Stimulated activated CD8-positive, alpha-beta memory T cell treated with anti-CD3 and anti-CD28 coated beads, Interleukin-15, amount 100 ng/mL, for 4 hours (primary cell): ENCODE results near the gene TOX3.

ENCODE experiments used
- DNase-seq, 2 donors: peaks; one replicate each; pipeline ENCODE4 v3.0.0-alpha.2; 2020; ENCODE audit warnings: low read depth in 2 of 2

The TOX3 gene

DNA sequence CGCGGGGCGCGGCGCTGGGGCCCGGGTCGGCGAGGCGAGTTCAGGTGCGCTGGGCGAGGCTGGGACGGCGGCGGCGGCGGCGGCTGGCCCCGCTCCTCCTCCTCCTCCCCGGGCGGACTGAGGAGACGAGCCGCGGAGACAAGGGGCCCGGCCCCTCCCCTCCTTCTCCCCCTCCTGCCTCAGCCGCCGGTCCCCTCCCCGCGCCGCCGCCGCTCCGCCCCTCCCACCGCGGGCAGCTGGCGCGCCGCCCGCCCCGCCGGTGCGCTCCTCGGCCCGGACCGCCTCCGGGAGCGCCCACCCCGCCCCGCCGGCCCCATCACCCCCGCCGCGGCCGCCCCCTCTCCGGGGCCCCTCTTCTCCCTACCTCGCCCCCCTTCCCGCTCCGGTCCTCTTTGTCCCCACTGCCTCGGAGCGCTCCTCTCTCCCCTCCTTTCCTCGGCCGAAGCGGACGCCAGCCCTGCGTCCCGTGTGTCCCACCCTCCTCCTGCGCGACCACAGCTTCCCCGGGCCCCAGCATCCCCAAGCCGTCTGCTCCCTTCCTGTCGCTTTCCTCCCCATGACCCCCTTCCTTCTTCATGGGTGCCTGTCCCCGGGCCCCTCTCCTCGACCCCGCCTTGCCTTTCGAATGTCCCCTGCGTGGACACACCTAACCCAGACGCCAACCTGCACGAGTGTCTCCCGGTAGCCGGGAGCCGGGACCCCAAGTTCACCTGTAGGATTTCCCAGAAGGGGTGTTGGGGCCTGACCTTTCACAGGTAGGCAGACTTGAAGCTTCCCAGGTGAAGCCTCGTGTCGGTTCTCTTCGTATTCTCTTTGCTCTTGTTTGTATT, at the start of gene TOX3:
Gene TOX3 (minus strand): TSS at position 140 of the 830 bp plus-strand sequence. CDS start 420 bp downstream, outside the sequence.
- DNase-seq = no peak

- DNase-seq = no peak
Measured at GRCh38 chr16:52592778-52593177, 45.8 kb upstream of the TOX3 start.

DNA sequence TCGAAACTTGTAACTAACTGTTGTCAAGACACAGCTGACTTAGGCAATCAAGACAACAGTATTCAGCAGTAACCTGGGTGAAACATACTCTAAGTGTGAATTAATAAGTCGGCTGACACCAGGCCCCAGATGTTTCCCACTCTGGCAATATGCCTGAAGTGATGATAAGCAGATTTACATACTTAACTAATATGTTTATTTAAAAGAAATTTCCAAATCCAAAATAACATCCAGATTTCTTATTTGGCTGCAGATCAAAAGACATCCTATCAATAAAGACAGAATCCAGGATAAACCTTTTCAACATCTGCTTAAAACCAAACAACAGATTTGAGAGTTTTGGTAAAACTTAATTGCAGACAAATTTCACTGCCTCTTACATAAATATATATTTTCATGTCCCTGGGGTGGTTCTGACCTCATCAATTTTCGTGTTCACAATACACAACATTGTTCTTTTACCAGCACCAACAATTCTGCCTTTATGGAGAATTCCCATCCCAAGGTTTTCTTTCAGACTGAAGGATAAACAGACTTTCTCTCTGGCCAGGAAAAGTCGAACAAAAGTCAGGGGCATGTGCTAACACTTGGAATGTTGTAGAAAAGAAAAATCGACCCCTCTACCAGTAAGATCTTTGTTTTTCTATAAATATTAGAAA, 45.1 kb upstream of the TOX3 start:
- DNase-seq = no peak

DNA sequence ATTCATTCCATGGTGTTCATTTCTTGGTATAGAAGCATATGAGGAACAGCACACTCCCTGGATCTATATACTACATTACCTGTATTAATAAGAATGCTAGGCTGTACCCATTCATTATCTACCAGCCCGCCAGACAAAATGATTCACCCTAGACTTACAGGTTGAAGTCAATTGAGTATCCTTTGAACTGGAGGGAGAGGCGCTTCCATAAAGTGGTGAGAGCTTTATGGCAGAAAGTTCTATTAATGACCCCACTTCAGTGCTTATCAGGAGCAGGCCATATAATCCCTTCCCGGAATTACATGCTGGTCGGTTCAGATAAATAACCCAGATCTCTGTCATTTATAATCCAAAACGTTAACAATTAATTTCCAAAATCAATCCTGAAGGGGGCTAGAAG, 44.5 kb upstream of the TOX3 start:
- no peak for DNase-seq

DNA sequence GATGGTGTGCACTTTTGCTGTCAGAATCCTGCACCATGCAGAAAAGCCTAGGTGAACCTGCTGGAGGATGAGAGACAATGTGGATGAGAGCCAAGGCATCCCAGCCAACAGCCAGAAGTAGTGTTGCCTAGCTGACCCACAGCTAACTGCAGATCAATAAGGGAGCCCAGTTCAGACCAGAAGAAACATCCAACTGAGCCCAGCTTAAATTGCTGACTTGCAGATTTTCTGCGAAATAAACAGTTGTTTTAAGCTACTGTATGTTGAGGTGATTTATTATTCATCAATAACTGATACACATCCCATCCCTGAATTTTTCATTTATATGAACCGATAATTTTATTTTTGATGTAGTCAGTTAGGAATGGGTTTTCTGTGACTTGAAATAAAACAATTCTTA, 39.2 kb upstream of the TOX3 start:
- no peak for DNase-seq

- DNase-seq = no peak
Measured at GRCh38 chr16:52584354-52585320, 37.7 kb upstream of the TOX3 start.

DNA sequence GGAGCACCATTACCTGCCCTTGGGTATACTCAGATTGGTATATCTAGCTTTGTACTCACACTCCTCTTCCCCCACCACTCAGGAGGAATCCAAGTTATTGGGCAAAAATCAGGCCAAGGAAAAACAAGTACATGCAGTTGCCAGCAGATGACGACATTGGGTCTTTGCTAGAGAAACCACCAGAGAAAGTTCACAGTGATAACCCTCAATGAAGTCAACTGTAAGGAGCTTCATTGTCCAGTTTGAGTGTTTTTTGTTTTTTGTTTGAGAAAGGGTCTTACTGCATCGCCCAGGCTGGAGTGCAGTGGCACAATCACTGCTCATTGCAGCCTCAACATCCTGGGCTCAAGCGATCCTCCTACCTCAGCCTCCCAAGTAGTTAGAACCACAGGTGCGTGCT, 34.6 kb upstream of the TOX3 start:
- no peak for DNase-seq

DNA sequence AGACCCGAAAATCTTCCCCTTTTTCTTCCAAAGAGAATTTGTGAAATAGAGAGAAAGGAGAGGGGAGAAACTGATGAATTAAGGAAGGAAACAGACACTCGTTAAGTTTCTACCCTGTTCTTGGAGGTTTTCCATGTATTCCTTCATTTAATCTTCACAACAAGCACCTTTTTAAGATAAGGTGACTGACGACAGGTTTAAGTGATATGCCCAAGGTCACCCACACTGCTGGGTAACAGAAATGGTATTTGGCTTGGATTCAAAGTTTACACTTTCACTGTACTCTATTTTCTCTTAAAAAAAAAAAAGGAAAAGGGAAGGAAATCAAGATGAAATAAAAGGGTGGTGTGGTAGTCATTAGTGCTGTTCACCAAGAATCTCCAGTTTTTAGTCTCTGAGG, 33.5 kb upstream of the TOX3 start:
- no peak for DNase-seq

- no peak for DNase-seq
Measured at GRCh38 chr16:52578829-52579498, 32.0 kb upstream of the TOX3 start.

GRCh38 chr16:52578007-52578828, 31.3 kb upstream of the TOX3 start:
- DNase-seq = no peak

DNA sequence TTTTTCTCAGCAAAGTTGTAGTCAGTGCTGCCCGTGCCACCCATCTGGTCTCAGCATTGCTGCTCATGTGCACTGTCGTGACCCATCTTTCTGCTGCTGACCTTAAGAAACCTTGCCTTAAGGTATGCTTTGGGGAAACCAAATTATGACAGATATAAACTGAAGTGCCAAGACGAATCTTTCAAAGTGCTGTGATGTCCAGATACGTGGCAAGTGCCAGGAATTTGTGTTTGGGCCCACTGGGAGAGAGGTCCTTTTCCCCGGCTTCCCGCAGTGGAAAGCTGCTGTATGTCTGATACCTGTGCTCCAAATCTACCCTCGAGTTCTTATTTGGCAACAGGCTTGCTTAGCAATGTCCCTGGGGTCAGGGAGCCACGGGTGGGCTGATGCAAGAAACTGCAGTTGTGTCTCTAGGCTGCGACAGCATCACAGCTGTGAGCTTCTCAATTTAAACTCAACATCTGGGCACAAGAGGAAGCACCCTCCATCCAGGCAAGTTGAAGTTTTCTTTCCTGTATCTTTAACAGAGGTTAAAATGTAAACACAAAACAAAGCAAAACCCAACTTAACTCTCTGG, 30.3 kb upstream of the TOX3 start:
- no peak for DNase-seq

DNA sequence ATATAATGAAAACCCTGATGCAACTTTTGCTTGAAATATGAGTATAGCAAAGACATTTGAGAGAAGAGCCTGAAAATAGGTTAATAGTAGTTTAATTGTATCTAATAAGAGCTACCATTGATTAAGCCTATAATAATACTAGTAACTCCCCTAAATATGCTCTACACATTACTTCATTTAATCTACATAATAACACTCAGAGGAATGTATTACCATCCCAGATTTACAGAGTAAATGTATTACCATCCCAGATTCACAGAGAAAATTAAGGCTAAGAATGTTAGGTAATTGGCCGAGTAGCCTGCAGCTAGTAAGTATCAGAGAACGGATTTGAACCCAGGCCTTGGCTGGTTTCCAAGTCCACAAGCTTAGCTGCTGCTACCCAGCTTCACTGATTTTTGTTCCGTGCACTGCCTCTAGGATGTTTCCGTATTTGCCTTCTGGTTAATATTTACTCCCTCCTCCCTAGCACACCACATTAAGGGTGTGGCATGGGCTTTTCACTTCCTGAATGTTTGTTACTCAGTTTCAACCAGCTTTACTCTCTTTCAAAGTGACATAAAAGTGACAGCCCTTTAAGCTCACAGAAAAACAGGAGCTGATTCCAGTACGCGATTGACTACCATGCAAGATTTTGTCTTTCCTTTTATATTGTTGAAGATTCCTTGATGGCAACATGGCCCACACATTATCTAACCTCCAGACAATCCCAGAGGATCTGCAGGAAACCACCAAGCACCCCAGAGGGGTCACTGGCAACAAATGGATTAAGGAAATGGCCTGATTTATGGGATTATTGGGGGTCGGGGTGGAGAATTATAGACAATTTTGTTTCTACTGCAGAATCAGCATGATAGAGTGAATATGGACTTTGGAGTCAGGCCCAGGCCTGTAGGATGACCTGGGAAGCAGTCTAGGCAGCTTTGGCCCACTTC, 26.7 kb upstream of the TOX3 start:
- no peak for DNase-seq

- no peak for DNase-seq
Measured at GRCh38 chr16:52572656-52573055, 25.7 kb upstream of the TOX3 start.

GRCh38 chr16:52570495-52571091, 23.6 kb upstream of the TOX3 start:
- no peak for DNase-seq

GRCh38 chr16:52569701-52570100, 22.8 kb upstream of the TOX3 start:
- DNase-seq = no peak

GRCh38 chr16:52568983-52569690, 22.2 kb upstream of the TOX3 start:
- no peak for DNase-seq

GRCh38 chr16:52568495-52568894, 21.6 kb upstream of the TOX3 start:
- no peak for DNase-seq

DNA sequence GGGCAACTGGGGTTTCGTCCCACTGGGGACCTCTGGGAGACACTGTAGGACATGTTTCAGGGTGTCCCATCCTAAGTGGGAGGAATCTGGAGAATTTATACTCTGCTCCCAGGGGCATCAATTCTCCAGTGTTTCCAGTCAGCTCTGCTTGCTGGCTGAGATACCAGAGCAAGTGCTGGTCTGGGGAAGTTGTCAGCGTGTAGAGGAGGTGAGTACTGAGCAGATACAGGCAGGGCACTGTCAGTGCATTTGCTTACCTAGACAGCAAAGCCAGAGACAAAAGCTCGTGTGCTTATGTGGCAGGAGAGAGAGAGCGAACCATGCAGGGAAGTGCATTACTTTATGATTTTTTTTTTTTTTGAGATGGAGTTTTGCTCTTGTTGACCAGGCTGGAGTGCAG, 20.2 kb upstream of the TOX3 start:
- no peak for DNase-seq
